SK-N-SH treated with all-trans-retinoic acid at 6 μM for 48 hours (cell line): ENCODE results near the gene NRXN3.

ENCODE experiments used
- ATAC-seq: fragments of 200-7000 bp; cut with Tn5 transposase; 3 replicates; pipeline ENCODE4 v1.9.1; 2020; ENCODE audit warnings: mild to moderate bottlenecking, moderate library complexity
- ARNTL ChIP-seq: fragments of 450-650 bp; formaldehyde crosslinking; IDR thresholded peaks from 2 replicates; pipeline ENCODE4 v1.5.0; 2020; ENCODE audit warnings: low read depth, mild to moderate bottlenecking, moderate library complexity, borderline replicate concordance
- BACH2 ChIP-seq: fragments of 250-450 bp; sonication (Bioruptor Pico); IDR thresholded peaks from 2 replicates; pipeline ENCODE4 v1.9.0; 2021; ENCODE audit warnings: mild to moderate bottlenecking, borderline replicate concordance
- CSDC2 ChIP-seq: fragments of 250-450 bp; sonication (Bioruptor Pico); IDR thresholded peaks from 2 replicates; pipeline ENCODE4 v1.5.0; 2020; ENCODE audit warnings: mild to moderate bottlenecking, moderate library complexity
- ESRRG ChIP-seq: fragments of 250-450 bp; sonication (Bioruptor Pico); IDR thresholded peaks from 2 replicates; pipeline ENCODE4 v1.6.1; 2021; ENCODE audit warnings: mild to moderate bottlenecking
- GLIS3 ChIP-seq: fragments of 250-450 bp; sonication (Bioruptor Pico); IDR thresholded peaks from 2 replicates; pipeline ENCODE4 v1.5.0; 2020; ENCODE audit warnings: mild to moderate bottlenecking, moderate library complexity
- ISL1 ChIP-seq: fragments of 250-450 bp; sonication (Bioruptor Pico); IDR thresholded peaks from 2 replicates; pipeline ENCODE4 v2.1.2; 2022; ENCODE audit warnings: mild to moderate bottlenecking, moderate library complexity
- PATZ1 ChIP-seq: fragments of 250-450 bp; sonication (Bioruptor Pico); IDR thresholded peaks from 2 replicates; pipeline ENCODE4 v1.8.0; 2020; ENCODE audit warnings: mild to moderate bottlenecking, moderate library complexity, borderline replicate concordance
- PPARA ChIP-seq: fragments of 250-450 bp; sonication (Bioruptor Pico); IDR thresholded peaks from 2 replicates; pipeline ENCODE4 v1.5.0; 2020; ENCODE audit warnings: mild to moderate bottlenecking, borderline replicate concordance
- RARB ChIP-seq: fragments of 250-450 bp; sonication (Bioruptor Pico); IDR thresholded peaks from 2 replicates; pipeline ENCODE4 v1.8.0; 2021; ENCODE audit warnings: mild to moderate bottlenecking, moderate library complexity
- SNAI2 ChIP-seq: fragments of 250-450 bp; sonication (Bioruptor Pico); IDR thresholded peaks from 2 replicates; pipeline ENCODE4 v1.5.0; 2020; ENCODE audit warnings: mild to moderate bottlenecking, moderate library complexity
- TCF4 ChIP-seq: fragments of 250-450 bp; sonication (Bioruptor Pico); IDR thresholded peaks from 2 replicates; pipeline ENCODE4 v1.8.0; 2021; ENCODE audit warnings: mild to moderate bottlenecking, moderate library complexity, borderline replicate concordance
- TOX ChIP-seq: fragments of 250-450 bp; sonication (Bioruptor Pico); IDR thresholded peaks from 2 replicates; pipeline ENCODE4 v1.8.0; 2021; ENCODE audit warnings: mild to moderate bottlenecking, moderate library complexity, borderline replicate concordance
- ZC3H10 ChIP-seq: fragments of 250-450 bp; sonication (Bioruptor Pico); IDR thresholded peaks from 2 replicates; pipeline ENCODE4 v1.5.1; 2021; ENCODE audit warnings: mild to moderate bottlenecking, moderate library complexity
- ZFP3 ChIP-seq: fragments of 250-450 bp; sonication (Bioruptor Pico); IDR thresholded peaks from 2 replicates; pipeline ENCODE4 v1.5.0; 2020; ENCODE audit warnings: mild to moderate bottlenecking, moderate library complexity
- ZFP30 ChIP-seq: fragments of 450-650 bp; formaldehyde crosslinking; IDR thresholded peaks from 2 replicates; pipeline ENCODE4 v1.5.0; 2022; ENCODE audit warnings: mild to moderate bottlenecking, moderate library complexity
- ZNF565 ChIP-seq: fragments of 450-650 bp; formaldehyde crosslinking; conservative IDR thresholded peaks from 2 replicates; pipeline ENCODE4 v1.5.0; 2020; ENCODE audit warnings: low read depth, mild to moderate bottlenecking, moderate library complexity
- ZNF8 ChIP-seq: fragments of 450-650 bp; formaldehyde crosslinking; IDR thresholded peaks from 2 replicates; pipeline ENCODE4 v1.5.0; 2020; ENCODE audit warnings: mild to moderate bottlenecking, moderate library complexity
- TF ChIP-seq, protein P1 (sequence below): fragments of 250-450 bp; sonication (Bioruptor Pico); IDR thresholded peaks from 2 replicates; pipeline ENCODE4 v1.5.1; 2020; ENCODE audit warnings: low read depth, mild to moderate bottlenecking, moderate library complexity
- TF ChIP-seq, protein P2 (sequence below): fragments of 250-450 bp; sonication (Bioruptor Pico); IDR thresholded peaks from 2 replicates; pipeline ENCODE4 v1.5.1; 2021; ENCODE audit warnings: mild to moderate bottlenecking, moderate library complexity

NRXN3 gene

GRCh38 chr14:78286210-78286609 is 116.0 kb downstream of the NRXN3 start:
- no peak for ATAC-seq
- TF ChIP-seq ESRRG (CRISPR knock-in tag) (no peak), ISL1 (CRISPR knock-in tag) (no peak), ZNF8 (CRISPR knock-in tag) (no peak), PATZ1 (CRISPR knock-in tag) (no peak), RARB (no peak), BACH2 (no peak), ZFP3 (CRISPR knock-in tag) (no peak), ZNF565 (CRISPR knock-in tag) (no peak)
- TF ChIP-seq, protein P1, sequence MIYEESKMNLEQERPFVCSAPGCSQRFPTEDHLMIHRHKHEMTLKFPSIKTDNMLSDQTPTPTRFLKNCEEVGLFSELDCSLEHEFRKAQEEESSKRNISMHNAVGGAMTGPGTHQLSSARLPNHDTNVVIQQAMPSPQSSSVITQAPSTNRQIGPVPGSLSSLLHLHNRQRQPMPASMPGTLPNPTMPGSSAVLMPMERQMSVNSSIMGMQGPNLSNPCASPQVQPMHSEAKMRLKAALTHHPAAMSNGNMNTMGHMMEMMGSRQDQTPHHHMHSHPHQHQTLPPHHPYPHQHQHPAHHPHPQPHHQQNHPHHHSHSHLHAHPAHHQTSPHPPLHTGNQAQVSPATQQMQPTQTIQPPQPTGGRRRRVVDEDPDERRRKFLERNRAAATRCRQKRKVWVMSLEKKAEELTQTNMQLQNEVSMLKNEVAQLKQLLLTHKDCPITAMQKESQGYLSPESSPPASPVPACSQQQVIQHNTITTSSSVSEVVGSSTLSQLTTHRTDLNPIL (CRISPR knock-in tag), result no peak

DNA sequence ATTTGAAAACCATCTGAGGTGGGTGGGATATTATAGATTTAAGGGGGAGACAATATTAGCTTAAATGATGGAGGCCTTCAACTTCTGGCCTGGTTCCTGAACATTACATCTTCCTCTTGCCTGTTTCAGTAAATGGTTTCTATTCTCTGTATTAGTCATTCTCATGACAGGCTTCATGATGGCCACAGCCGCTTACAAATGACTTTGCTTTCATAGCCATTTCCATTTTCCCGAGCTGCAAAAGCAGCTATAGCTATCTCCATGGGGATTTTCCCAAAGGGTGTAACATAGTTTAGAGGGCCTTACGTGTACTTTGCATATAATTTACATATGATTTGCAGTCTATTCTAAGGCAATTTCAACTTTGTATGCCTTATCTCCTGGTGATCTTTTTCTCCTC is 121.8 kb downstream of the NRXN3 start:
- no peak for ATAC-seq
- TF ChIP-seq ZC3H10 (CRISPR knock-in tag) (no peak), ARNTL (CRISPR knock-in tag) (no peak), RARB (no peak), CSDC2 (CRISPR knock-in tag) (no peak), SNAI2 (CRISPR knock-in tag) (no peak)

DNA sequence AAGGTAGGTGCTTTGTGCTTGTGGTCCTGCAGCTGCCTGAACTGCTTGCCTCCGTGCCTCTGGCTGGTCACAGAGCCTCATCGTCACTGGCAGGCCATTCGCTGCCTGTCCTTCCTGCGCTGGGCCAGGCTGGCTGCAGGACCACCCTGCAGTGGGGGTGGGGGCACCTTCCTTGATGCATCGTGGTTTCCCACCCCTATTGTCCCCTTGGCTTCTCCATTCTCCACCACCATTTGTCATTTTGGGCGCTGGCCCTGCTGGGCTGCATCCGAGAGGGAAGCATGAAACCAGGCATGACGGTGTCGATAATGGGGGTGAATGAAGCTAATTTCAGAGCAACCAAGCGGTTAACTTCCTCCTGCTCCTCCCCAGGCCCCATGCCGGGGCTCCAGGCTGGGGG is 127.7 kb downstream of the NRXN3 start:
- no peak for ATAC-seq
- no peak for TF ChIP-seq ZNF8 (CRISPR knock-in tag)
- TF ChIP-seq GLIS3 (CRISPR knock-in tag), result no peak
- no peak for TF ChIP-seq CSDC2 (CRISPR knock-in tag)

GRCh38 chr14:78298298-78298697 is 128.1 kb downstream of the NRXN3 start:
- no peak for ATAC-seq
- no peak for TF ChIP-seq ZNF8 (CRISPR knock-in tag)
- no peak for TF ChIP-seq ESRRG (CRISPR knock-in tag)
- TF ChIP-seq, protein P2, sequence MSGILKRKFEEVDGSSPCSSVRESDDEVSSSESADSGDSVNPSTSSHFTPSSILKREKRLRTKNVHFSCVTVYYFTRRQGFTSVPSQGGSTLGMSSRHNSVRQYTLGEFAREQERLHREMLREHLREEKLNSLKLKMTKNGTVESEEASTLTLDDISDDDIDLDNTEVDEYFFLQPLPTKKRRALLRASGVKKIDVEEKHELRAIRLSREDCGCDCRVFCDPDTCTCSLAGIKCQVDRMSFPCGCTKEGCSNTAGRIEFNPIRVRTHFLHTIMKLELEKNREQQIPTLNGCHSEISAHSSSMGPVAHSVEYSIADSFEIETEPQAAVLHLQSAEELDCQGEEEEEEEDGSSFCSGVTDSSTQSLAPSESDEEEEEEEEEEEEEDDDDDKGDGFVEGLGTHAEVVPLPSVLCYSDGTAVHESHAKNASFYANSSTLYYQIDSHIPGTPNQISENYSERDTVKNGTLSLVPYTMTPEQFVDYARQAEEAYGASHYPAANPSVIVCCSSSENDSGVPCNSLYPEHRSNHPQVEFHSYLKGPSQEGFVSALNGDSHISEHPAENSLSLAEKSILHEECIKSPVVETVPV (CRISPR knock-in tag), result no peak
- no peak for TF ChIP-seq CSDC2 (CRISPR knock-in tag)
- no peak for TF ChIP-seq ZFP3 (CRISPR knock-in tag)
- TF ChIP-seq ISL1 (CRISPR knock-in tag), result no peak
- TF ChIP-seq, protein P1 (CRISPR knock-in tag), result no peak
- no peak for TF ChIP-seq PPARA (CRISPR knock-in tag)
- TF ChIP-seq, all 23 proteins: peak for 0

DNA sequence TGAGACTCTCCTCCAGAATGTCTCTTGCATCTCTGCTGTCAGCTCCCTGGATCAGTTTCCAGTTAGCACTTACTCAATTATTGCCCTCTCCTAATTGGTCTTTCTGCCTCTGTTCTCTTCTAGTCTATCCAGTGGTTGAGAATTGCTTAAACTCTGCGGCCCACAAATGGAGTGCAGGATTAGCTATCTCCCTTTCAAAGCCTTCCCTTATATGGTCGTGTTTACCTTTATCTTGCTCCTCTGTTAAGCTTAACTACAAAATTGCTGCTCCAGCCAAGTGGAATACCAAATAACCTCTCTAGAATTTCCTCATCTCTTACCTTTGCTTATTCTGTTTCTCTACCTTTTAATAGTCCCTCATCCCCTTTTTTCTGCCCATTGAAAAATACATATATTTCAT is 132.7 kb downstream of the NRXN3 start:
- no peak for ATAC-seq

More for the DNA sequence above, 132.7 kb downstream of the NRXN3 start:
- TF ChIP-seq BACH2 (no peak), PPARA (CRISPR knock-in tag) (no peak), TOX (CRISPR knock-in tag) (no peak), ZFP3 (CRISPR knock-in tag) (no peak), ARNTL (CRISPR knock-in tag) (no peak), PATZ1 (CRISPR knock-in tag) (no peak), GLIS3 (CRISPR knock-in tag) (no peak), TCF4 (no peak), CSDC2 (CRISPR knock-in tag) (no peak), ISL1 (CRISPR knock-in tag) (no peak), ZFP30 (CRISPR knock-in tag) (no peak)
- TF ChIP-seq, all 23 proteins: peak for 0
